DMS153 (cell line): ENCODE measurements around the gene CEMIP.
"Not testable (repeated sequence)": the region's sequence is repeated elsewhere in the genome, so short reads cannot be mapped to it uniquely, and the experiment has no call there.

Experiments used
- DNase-seq: peaks from one replicate; lab custom pipeline; 2025; lab: John Stamatoyannopoulos, UW

The CEMIP gene

GRCh38 chr15:80953001-80953952 is 174.1 kb downstream of the CEMIP start:
- DNase-seq = no peak

GRCh38 chr15:80953953-80954778 is 175.0 kb downstream of the CEMIP start:
- peak; percentile 20 for DNase-seq

- DNase-seq = not testable (repeated sequence)
Observed at GRCh38 chr15:80955571-80956452, 176.6 kb downstream of the CEMIP start.

- no peak for DNase-seq
Observed at GRCh38 chr15:80957556-80957955, 178.4 kb downstream of the CEMIP start.

- DNase-seq = no peak
Observed at GRCh38 chr15:80957976-80958375, 178.8 kb downstream of the CEMIP start.

- DNase-seq = no peak
Observed at GRCh38 chr15:80958818-80959495, 179.8 kb downstream of the CEMIP start.

- DNase-seq = not testable (repeated sequence)
Observed at GRCh38 chr15:80965454-80965853, 186.3 kb downstream of the CEMIP start.

GRCh38 chr15:80966431-80967197 is 187.4 kb downstream of the CEMIP start:
- DNase-seq = no peak

GRCh38 chr15:80967451-80967850 is 188.3 kb downstream of the CEMIP start:
- no peak for DNase-seq

GRCh38 chr15:80967991-80968510 is 188.9 kb downstream of the CEMIP start:
- DNase-seq = no peak

- DNase-seq = no peak
Observed at GRCh38 chr15:80969316-80969715, 190.1 kb downstream of the CEMIP start.

GRCh38 chr15:80970018-80970657 is 191.0 kb downstream of the CEMIP start:
- DNase-seq = no peak

- no peak for DNase-seq
Observed at GRCh38 chr15:80970658-80971057, 191.5 kb downstream of the CEMIP start.

- DNase-seq = no peak
Observed at GRCh38 chr15:80971143-80971542, 192.0 kb downstream of the CEMIP start.

- no peak for DNase-seq
Observed at GRCh38 chr15:80972276-80972675, 193.1 kb downstream of the CEMIP start.

- no peak for DNase-seq
Observed at GRCh38 chr15:80974914-80975313, 195.7 kb downstream of the CEMIP start.

GRCh38 chr15:80976851-80977250 is 197.7 kb downstream of the CEMIP start:
- DNase-seq = no peak

GRCh38 chr15:80977627-80978036 is 198.5 kb downstream of the CEMIP start:
- peak; percentile 48 for DNase-seq

GRCh38 chr15:80978685-80979329 is 199.6 kb downstream of the CEMIP start:
- no peak for DNase-seq
